Glutamatergic neuron (in vitro differentiated cells): ENCODE results near the gene RNF167. TPM values are rescaled to one million over a fixed set of nuclear protein-coding genes. Genes with fewer than 3 reads are reported as not detected.

ENCODE experiments used
- DNase-seq: peaks from one replicate; pipeline ENCODE4 v3.0.0; 2022
- H3K27ac Mint-ChIP-seq: one replicate; pipeline ENCODE4 v1.8.0; 2020; ENCODE audit warnings: mild to moderate bottlenecking, mixed read lengths, inconsistent platforms; ENCODE audit not compliant: unreplicated experiment
- H3K27me3 Mint-ChIP-seq: one replicate; pipeline ENCODE4 v1.8.0; 2020; ENCODE audit warnings: mild to moderate bottlenecking, moderate library complexity, mixed read lengths, inconsistent platforms; ENCODE audit not compliant: unreplicated experiment
- H3K36me3 Mint-ChIP-seq: one replicate; pipeline ENCODE4 v1.8.0; 2020; ENCODE audit warnings: mild to moderate bottlenecking, mixed read lengths, inconsistent platforms; ENCODE audit not compliant: unreplicated experiment
- H3K4me1 Mint-ChIP-seq: one replicate; pipeline ENCODE4 v1.8.0; 2020; ENCODE audit warnings: mild to moderate bottlenecking, low read depth, mixed read lengths, inconsistent platforms; ENCODE audit not compliant: unreplicated experiment
- H3K4me3 Mint-ChIP-seq: one replicate; pipeline ENCODE4 v1.8.0; 2020; ENCODE audit warnings: mild to moderate bottlenecking, mixed read lengths, inconsistent platforms; ENCODE audit not compliant: unreplicated experiment
- H3K9me3 Mint-ChIP-seq: one replicate; pipeline ENCODE4 v1.8.0; 2020; ENCODE audit warnings: mild to moderate bottlenecking, moderate library complexity, mixed read lengths, inconsistent platforms; ENCODE audit not compliant: unreplicated experiment
- total RNA-seq: library from RNA; stranded (reverse); fragmentation: NEBNext Ultra II Directional; extraction: Animal tissue kit (Norgen Biotek cat#: 25700); gene quantifications from one replicate; pipeline ENCODE4 v1.2.1, GENCODE V29; 2021; ENCODE audit not compliant: unreplicated experiment
- TF ChIP-seq, protein P1 (sequence below): fragments of 200-600 bp; sonication (generic); IDR thresholded peaks from one replicate; pipeline ENCODE4 v1.5.0; 2021; ENCODE audit not compliant: partially characterized antibody, unreplicated experiment

The RNF167 gene
- total RNA-seq, 1 donor from 2014 or later: 96.1 TPM

DNA sequence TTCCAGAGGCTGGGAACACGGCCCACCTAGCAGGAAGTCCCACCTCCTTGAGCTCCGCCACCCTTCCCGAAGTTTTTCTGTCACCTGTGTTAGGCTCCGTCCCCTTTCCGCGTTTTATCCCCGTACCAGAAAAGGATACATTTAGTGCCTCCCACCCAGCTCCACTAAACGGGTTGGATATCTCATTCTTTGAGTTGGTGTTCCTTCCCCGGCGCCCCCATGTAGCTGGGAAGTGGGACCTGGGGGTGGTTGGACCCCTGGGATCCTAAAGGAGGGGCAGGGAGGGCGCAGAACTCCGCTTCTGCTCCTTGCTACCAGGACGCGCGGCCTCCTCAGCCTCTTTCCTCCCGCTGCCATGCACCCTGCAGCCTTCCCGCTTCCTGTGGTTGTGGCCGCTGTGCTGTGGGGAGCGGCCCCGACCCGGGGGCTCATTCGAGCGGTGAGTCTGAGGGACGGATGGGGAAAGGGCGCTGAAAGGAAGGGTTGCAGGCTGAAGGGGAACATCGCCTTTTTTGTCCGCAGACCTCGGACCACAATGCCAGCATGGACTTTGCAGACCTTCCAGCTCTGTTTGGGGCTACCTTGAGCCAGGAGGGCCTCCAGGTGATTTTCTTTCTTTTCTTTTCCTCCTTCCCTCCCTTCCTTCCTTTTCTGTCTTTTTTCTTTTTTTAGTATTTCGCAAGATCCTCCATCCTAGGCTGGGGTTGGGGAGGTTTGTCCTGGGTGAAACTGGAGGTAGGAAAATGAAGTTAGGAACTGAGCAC, 669 bp downstream of the RNF167 start:
- peaks cover 8% of the 10 kb centered on the region for H3K9me3 Mint-ChIP-seq
- H3K36me3 Mint-ChIP-seq: no peaks in the 10 kb centered on the region
- peaks cover 14% of the 10 kb centered on the region for H3K27me3 Mint-ChIP-seq
- TF ChIP-seq, protein P1, sequence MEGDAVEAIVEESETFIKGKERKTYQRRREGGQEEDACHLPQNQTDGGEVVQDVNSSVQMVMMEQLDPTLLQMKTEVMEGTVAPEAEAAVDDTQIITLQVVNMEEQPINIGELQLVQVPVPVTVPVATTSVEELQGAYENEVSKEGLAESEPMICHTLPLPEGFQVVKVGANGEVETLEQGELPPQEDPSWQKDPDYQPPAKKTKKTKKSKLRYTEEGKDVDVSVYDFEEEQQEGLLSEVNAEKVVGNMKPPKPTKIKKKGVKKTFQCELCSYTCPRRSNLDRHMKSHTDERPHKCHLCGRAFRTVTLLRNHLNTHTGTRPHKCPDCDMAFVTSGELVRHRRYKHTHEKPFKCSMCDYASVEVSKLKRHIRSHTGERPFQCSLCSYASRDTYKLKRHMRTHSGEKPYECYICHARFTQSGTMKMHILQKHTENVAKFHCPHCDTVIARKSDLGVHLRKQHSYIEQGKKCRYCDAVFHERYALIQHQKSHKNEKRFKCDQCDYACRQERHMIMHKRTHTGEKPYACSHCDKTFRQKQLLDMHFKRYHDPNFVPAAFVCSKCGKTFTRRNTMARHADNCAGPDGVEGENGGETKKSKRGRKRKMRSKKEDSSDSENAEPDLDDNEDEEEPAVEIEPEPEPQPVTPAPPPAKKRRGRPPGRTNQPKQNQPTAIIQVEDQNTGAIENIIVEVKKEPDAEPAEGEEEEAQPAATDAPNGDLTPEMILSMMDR: no peak
- peaks cover 21% of the 10 kb centered on the region for H3K4me1 Mint-ChIP-seq
- peak overlapping the region; percentile 98 for H3K4me3 Mint-ChIP-seq
- peak; percentile 69 for DNase-seq
- peak overlapping the region; percentile 98 for H3K27ac Mint-ChIP-seq

DNA sequence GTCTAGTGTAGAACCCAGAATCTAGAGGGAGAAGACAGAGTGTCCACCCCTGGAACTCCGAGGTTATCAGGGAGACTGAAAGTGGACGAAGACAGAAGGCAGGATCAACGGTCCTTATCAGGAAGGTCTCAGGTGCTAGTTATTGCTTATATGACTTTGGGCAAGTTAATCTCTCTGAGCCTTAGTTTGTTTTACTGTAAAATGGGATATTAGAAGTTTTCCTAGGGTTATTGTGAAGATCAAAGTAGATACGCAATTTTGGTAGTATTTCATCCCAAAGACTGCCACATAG, 1.2 kb downstream of the RNF167 start:
- Mint-ChIP-seq H3K4me3 (peak overlapping the region; percentile 98), H3K4me1 (peaks cover 22% of the 10 kb centered on the region), H3K36me3 (no peaks in the 10 kb centered on the region), H3K27me3 (peaks cover 15% of the 10 kb centered on the region), H3K27ac (peak overlapping the region; percentile 98), H3K9me3 (peaks cover 8% of the 10 kb centered on the region)
- TF ChIP-seq, protein P1: no peak
- DNase-seq: no peak

DNA sequence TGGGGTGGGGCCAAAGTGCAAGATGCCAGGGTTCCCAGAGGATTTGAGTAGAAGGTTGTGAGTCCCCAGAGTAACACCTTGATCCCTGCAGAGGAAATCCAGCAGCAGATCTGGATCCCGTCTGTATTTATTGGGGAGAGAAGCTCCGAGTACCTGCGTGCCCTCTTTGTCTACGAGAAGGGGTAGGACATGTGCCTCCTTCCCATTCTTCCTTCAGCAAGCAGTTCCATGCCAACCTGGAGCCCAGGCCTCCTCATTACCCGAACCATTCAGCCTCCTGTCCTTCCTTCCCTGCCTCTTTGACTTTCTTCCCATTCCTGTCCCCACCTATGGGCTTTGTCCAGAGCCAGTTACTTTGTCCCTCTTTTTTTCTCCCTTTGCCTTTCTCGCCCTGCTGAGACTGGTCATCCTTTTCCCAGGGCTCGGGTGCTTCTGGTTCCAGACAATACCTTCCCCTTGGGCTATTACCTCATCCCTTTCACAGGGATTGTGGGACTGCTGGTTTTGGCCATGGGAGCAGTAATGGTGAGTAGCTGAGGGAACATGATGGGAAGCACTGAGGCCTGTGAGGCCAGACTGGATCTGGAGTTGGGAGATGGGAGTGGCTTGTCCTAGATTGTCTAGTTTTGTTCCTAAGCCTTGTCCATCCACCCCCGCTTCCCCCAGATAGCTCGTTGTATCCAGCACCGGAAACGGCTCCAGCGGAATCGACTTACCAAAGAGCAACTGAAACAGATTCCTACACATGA, 2.9 kb downstream of the RNF167 start:
- Mint-ChIP-seq H3K27ac (peak overlapping the region; percentile 43), H3K4me1 (peaks cover 27% of the 10 kb centered on the region), H3K9me3 (peaks cover 10% of the 10 kb centered on the region), H3K27me3 (peaks cover 16% of the 10 kb centered on the region), H3K36me3 (peaks cover 5% of the 10 kb centered on the region), H3K4me3 (no peak overlapping the region)
- no peak for DNase-seq
- TF ChIP-seq, protein P1: no peak

DNA sequence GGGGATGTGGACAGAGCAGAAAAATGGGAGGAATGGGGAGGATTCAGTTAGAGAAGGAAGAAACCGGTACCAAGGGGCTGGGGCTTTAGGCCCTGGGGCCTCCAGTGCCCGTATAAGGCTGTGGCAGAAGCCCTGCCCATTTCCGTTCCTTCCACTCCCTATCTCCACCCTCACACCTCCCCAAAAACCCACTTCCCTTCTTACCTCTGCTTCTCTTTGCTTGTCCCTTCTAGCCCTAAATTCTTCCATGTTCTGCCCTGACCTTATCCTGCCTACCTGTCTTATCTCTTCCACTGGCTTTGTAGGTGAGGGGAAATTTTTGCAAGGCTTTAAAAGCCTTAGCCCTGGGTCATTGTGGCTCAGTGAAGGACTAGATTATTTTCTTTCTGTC, 4.1 kb downstream of the RNF167 start:
- peaks cover 16% of the 10 kb centered on the region for H3K27me3 Mint-ChIP-seq
- DNase-seq: no peak
- H3K4me1 Mint-ChIP-seq: peaks cover 20% of the 10 kb centered on the region
- H3K4me3 Mint-ChIP-seq: no peak overlapping the region
- TF ChIP-seq, protein P1: no peak
- H3K36me3 Mint-ChIP-seq: peaks cover 5% of the 10 kb centered on the region
- H3K27ac Mint-ChIP-seq: peak overlapping the region; percentile 52
- H3K9me3 Mint-ChIP-seq: peaks cover 12% of the 10 kb centered on the region
